Measurements from ENCODE around the gene NATD1. TPM values are rescaled to one million over a fixed set of nuclear protein-coding genes. Genes with fewer than 3 reads are reported as not detected.

Gene NATD1
- total and polyA plus RNA-seq, 10 of the 15 experiments (the other 5 are each of a cell fraction or from before 2014, with no cell fraction given) = 0.02 to 0.33 (median 0.15) TPM

DNA sequence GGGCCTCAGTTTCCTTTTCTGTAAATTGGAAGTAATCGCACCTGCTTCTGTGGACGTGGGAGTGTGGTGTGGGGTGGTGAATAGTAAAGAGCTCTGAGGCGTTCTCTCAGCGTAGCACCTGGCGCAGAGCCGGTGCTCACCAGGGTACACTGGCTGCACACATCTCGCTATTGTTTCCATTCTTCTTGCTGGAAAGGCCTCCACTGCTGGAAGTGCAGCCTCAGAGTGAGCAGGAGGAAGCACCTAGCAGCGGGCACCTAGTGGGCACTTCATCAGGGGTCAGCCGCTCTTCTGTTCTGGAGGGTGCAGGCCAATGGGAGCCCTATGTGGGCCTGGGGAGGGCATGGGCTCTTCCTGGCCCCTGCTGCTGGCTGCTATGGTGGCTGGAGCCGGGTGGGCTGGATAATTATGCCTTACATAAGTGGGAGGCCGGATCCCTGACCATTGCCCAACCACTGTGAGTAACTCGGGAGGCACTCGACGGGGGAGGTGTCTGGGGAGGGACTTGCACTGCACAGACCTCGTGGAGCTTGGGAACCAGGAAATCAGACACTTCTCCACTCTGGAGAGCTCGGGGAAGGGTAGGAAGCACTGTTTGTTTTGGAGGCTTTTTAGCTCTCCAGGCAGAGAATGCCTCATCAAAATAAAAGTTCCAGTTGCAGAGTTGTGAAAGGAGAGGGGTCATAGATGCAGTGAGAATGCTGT lies 33.0 kb upstream of the NATD1 start:
- TF ChIP-seq HDGF (IDR thresholded peaks at IDR 0.05) (no peak), CREB1 (IDR thresholded peaks at IDR 0.05; ENCODE audit: low read depth) (0 out of 2 replicates have a peak, but pooled peaks have one; percentile 4)
- BruUV-seq (replicated peaks) = TSS peak; percentile 72
- Histone ChIP-seq H4K20me1 (ENCODE audit: control insufficient read depth, insufficient read depth) (no peaks in the 10 kb centered on the region), H3K27me3 (replicated peaks in 1 of 2; ENCODE audit: control insufficient read depth in 2 of 2, insufficient read depth in 2 of 2, low read length in 1 of 2) (0 out of 4 replicates have a peak, but pooled peaks cover 0 to 3% of the 10 kb centered on the region in 2 experiments), H3K9me3 (replicated peaks; ENCODE audit: control insufficient read depth, insufficient read depth, low read length) (no peaks in the 10 kb centered on the region), H3K9ac (ENCODE audit: control insufficient read depth, insufficient read depth, low read length) (peak overlapping the region; percentile 69), H3K4me3 (peak overlapping the region; percentile 94), H3K4me1 (ENCODE audit: control insufficient read depth, insufficient read depth, low read length) (peaks cover 31% of the 10 kb centered on the region), H3K27ac (ENCODE audit: control insufficient read depth, insufficient read depth) (peak overlapping the region; percentile 68), H2AFZ (ENCODE audit: control insufficient read depth, low read depth, low read length) (no peak overlapping the region), H3K36me3 (ENCODE audit: control insufficient read depth in 2 of 2, insufficient read depth in 2 of 2, low read length in 1 of 2) (no peaks in the 10 kb centered on the region; a peak in 1 of 4 replicates), H3K4me2 (ENCODE audit: control insufficient read depth, insufficient read depth) (peak overlapping the region; percentile 88), H3K79me2 (ENCODE audit: control insufficient read depth, insufficient read depth, low read length) (peaks cover 54% of the 10 kb centered on the region)
- 6% methylated on average over 16 of the region's 16 CpGs for WGBS (ENCODE audit: insufficient coverage, insufficient replicate concordance, low lambda C conversion rate, missing lambda C conversion rate)
- intact Hi-C loops (cut with micrococcal nuclease; ENCODE audit: unreplicated experiment) = loop anchor here (5.0 kb wide), 3 partner anchors 74 to 244 kb away; partner anchors contain the start of genes DHRS7B, TMEM11 and USP22
- DNase-seq (ENCODE audit: low read depth, low spot score) (no peak), ATAC-seq (no peak), FAIRE-seq (no peak)
- ChIA-PET RAD21 (ENCODE audit: unreplicated experiment) (interaction anchor here (0.6 to 3.7 kb wide), 8 partner anchors 10 to 243 kb away, joined by 3 to 15 read pairs (median 5); partner anchors contain the start of genes DHRS7B and USP22), CTCF (interaction anchor here (0.7 to 5.7 kb wide), 11 partner anchors 10 to 561 kb away, joined by 3 to 38 read pairs (median 6); partner anchors contain the start of gene DHRS7B), POLR2A (interaction anchor here (0.8 to 2.2 kb wide), 3 partner anchors 154 to 243 kb away, joined by 3 to 11 read pairs (median 3); partner anchors contain the start of genes DHRS7B and USP22), SMC1A (ENCODE audit: uncharacterized antibody, unreplicated experiment) (interaction anchor here (0.8 to 3.2 kb wide), 8 partner anchors 9 to 251 kb away, joined by 3 to 13 read pairs (median 4); no protein-coding TSS in a partner anchor)
- in situ Hi-C loops (cut with MboI) = no loop called here
